HG03108 (cell line): Measurements from ENCODE around the gene TEPSIN.

Source experiments
- ATAC-seq: cut with Tn5 transposase; IDR thresholded peaks from one replicate; pipeline ENCODE4 v1.9.1; 2021; ENCODE audit warnings: moderate library complexity; ENCODE audit not compliant: unreplicated experiment

The TEPSIN gene

GRCh38 chr17:81271226-81271625 is 32.4 kb upstream of the TEPSIN start:
- no peak for ATAC-seq

- ATAC-seq = no peak
Observed at GRCh38 chr17:81270279-81270678, 31.4 kb upstream of the TEPSIN start.

GRCh38 chr17:81267390-81268067 is 28.7 kb upstream of the TEPSIN start:
- no peak for ATAC-seq

- ATAC-seq = no peak
Observed at GRCh38 chr17:81265576-81265975, 26.7 kb upstream of the TEPSIN start.

GRCh38 chr17:81264640-81265039 is 25.8 kb upstream of the TEPSIN start:
- no peak for ATAC-seq

- ATAC-seq = no peak
Observed at GRCh38 chr17:81263371-81264181, 24.7 kb upstream of the TEPSIN start.

- ATAC-seq = no peak
Observed at GRCh38 chr17:81261582-81262336, 22.9 kb upstream of the TEPSIN start.

GRCh38 chr17:81261096-81261495 is 22.2 kb upstream of the TEPSIN start:
- no peak for ATAC-seq

GRCh38 chr17:81260641-81261040 is 21.8 kb upstream of the TEPSIN start:
- no peak for ATAC-seq

- no peak for ATAC-seq
Observed at GRCh38 chr17:81260171-81260570, 21.3 kb upstream of the TEPSIN start.

GRCh38 chr17:81259058-81259605 is 20.3 kb upstream of the TEPSIN start:
- ATAC-seq = no peak

GRCh38 chr17:81258292-81258691 is 19.4 kb upstream of the TEPSIN start:
- no peak for ATAC-seq

- no peak for ATAC-seq
Observed at GRCh38 chr17:81257533-81257932, 18.7 kb upstream of the TEPSIN start.

- ATAC-seq = no peak
Observed at GRCh38 chr17:81256616-81257015, 17.8 kb upstream of the TEPSIN start.

GRCh38 chr17:81254955-81255717 is 16.3 kb upstream of the TEPSIN start:
- no peak for ATAC-seq

GRCh38 chr17:81253358-81254131 is 14.7 kb upstream of the TEPSIN start:
- ATAC-seq = no peak

GRCh38 chr17:81252987-81253329 is 14.1 kb upstream of the TEPSIN start:
- ATAC-seq = no peak

GRCh38 chr17:81252326-81252986 is 13.6 kb upstream of the TEPSIN start:
- no peak for ATAC-seq

GRCh38 chr17:81251709-81252301 is 12.9 kb upstream of the TEPSIN start:
- no peak for ATAC-seq
